ENCODE data around the gene TENM4. TPM values are rescaled to one million over a fixed set of nuclear protein-coding genes. Genes with fewer than 3 reads are reported as not detected.

The TENM4 gene
- total RNA-seq, 4 donors from 2014 or later, result 5.5 to 12.3 (median 8.9) TPM

DNA sequence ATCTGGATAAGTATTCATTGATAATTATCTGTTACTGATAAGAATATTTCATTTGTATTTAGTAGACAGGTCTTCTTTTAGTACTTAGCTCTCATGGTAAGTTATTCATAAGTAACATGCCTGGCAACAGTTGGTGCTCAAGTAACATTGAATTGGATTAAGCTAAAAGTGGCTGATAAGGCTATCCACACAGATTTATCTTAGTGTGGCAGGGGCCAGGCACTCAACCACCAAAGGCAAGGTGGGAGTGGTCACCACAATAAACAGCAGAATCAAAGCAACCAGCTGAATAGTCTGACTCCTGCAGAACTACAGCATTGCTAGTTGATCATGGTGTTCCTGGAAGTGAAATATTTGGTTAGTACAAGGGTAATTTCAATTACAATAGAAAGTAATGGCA, 833.1 kb downstream of the TENM4 start:
- TF ChIP-seq POLR2A (IDR thresholded peaks at IDR 0.05) (no peak), POLR2AphosphoS5 (IDR thresholded peaks at IDR 0.05) (no peak), EP300 (IDR thresholded peaks at IDR 0.05) (no peak)
- TF ChIP-seq, protein P1, sequence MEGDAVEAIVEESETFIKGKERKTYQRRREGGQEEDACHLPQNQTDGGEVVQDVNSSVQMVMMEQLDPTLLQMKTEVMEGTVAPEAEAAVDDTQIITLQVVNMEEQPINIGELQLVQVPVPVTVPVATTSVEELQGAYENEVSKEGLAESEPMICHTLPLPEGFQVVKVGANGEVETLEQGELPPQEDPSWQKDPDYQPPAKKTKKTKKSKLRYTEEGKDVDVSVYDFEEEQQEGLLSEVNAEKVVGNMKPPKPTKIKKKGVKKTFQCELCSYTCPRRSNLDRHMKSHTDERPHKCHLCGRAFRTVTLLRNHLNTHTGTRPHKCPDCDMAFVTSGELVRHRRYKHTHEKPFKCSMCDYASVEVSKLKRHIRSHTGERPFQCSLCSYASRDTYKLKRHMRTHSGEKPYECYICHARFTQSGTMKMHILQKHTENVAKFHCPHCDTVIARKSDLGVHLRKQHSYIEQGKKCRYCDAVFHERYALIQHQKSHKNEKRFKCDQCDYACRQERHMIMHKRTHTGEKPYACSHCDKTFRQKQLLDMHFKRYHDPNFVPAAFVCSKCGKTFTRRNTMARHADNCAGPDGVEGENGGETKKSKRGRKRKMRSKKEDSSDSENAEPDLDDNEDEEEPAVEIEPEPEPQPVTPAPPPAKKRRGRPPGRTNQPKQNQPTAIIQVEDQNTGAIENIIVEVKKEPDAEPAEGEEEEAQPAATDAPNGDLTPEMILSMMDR (IDR thresholded peaks at IDR 0.05), result no peak
- Histone ChIP-seq H3K27ac (no peak overlapping the region), H3K36me3 (no peaks in the 10 kb centered on the region), H3K4me3 (no peak overlapping the region), H3K27me3 (peaks cover 15% of the 10 kb centered on the region), H3K4me1 (no peaks in the 10 kb centered on the region), H3K9me3 (peaks cover 0 to 7% (median 0%) of the 10 kb centered on the region in 3 donors)
- ATAC-seq, result no peak

DNA sequence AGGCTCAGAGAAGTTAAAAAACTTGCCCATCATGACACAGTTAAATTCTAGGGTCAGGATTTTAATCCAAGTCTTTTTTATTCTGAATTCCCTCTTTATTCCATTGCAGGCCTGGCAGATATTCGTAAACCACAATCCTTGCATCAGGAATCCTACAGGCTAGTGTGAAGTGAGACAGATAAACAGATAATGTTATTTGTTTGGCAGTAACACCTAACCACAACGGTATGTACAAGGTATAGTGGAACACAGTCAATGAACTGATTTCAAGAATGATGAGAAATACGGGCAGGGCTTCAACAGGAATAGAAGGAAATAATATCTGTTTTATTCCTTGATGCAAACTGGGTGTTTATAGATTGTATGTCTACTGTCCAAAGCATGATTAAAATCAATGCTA, 834.2 kb downstream of the TENM4 start:
- no peak for ATAC-seq
- WGBS, 2 donors (ENCODE audit: low coverage in 1 of 2), result 71 to 93% methylated on average over 3 of the region's 3 CpGs
- Histone ChIP-seq H3K4me3 (no peak overlapping the region), H3K4me1 (no peaks in the 10 kb centered on the region), H3K27ac (no peak overlapping the region), H3K9me3 (peaks cover 0 to 9% (median 0%) of the 10 kb centered on the region in 3 donors), H3K36me3 (no peaks in the 10 kb centered on the region), H3K27me3 (peaks cover 19% of the 10 kb centered on the region)
- TF ChIP-seq, protein P1 (IDR thresholded peaks at IDR 0.05), result no peak
- TF ChIP-seq POLR2A (IDR thresholded peaks at IDR 0.05), result no peak
- no peak for TF ChIP-seq POLR2AphosphoS5 (IDR thresholded peaks at IDR 0.05)
- TF ChIP-seq EP300 (IDR thresholded peaks at IDR 0.05), result no peak

DNA sequence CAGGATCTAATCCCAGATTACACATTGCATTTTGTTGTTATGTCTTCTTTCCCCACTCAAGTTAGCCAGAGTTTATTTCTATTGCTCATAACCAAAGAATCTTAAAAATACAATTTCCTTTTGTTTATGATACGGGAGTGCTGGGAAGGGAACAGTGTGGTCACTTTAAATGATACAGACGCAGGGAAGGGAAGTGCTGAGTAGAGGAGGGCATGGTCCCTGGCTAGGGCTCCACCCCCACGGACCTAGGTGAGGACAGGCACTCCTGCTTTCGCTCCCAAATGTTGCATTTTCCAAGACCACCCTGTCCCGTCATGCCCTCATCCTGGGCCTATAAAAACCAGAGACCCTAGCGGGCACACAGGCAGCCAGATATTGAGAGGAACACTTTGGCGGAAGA, 835.5 kb downstream of the TENM4 start:
- 71 to 90% methylated on average over 1 to 5 of the region's 7 CpGs for WGBS, 2 donors (ENCODE audit: low coverage in 1 of 2)
- H3K27ac ChIP-seq, result no peak overlapping the region
- H3K36me3 ChIP-seq, result no peaks in the 10 kb centered on the region
- H3K9me3 ChIP-seq, result peaks cover 0 to 9% (median 0%) of the 10 kb centered on the region in 3 donors
- no peak overlapping the region for H3K4me3 ChIP-seq
- TF ChIP-seq POLR2AphosphoS5 (IDR thresholded peaks at IDR 0.05) (no peak), POLR2A (IDR thresholded peaks at IDR 0.05) (no peak), EP300 (IDR thresholded peaks at IDR 0.05) (no peak)
- TF ChIP-seq, protein P1 (IDR thresholded peaks at IDR 0.05), result no peak
- peaks cover 19% of the 10 kb centered on the region for H3K27me3 ChIP-seq
- ATAC-seq, result no peak
- no peaks in the 10 kb centered on the region for H3K4me1 ChIP-seq

DNA sequence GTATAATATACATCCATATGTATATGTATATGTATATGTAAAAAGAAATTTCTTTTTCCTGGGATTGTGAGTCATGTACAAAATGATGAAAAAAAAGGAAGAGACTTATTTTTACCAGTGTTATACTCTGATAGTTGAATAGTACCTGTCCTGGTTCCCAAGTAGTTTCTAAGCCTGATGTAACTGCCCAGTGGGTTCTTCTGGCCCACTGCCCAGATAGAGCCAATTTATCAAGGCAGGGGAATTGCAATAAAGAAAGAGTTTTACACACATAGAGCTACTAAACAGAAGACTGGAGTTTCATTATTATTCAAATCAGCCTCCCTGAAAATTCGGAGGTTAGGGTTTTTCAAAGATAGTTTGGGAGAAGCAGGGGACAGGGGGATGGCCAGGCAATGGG, 837.0 kb downstream of the TENM4 start:
- H3K27me3 ChIP-seq, result peaks cover 19% of the 10 kb centered on the region
- H3K27ac ChIP-seq, result no peak overlapping the region
- peaks cover 0 to 9% (median 0%) of the 10 kb centered on the region in 3 donors for H3K9me3 ChIP-seq
- TF ChIP-seq EP300 (IDR thresholded peaks at IDR 0.05) (no peak), POLR2AphosphoS5 (IDR thresholded peaks at IDR 0.05) (no peak), POLR2A (IDR thresholded peaks at IDR 0.05) (no peak)
- TF ChIP-seq, protein P1 (IDR thresholded peaks at IDR 0.05), result no peak
- no peak overlapping the region for H3K4me3 ChIP-seq
- H3K4me1 ChIP-seq, result no peaks in the 10 kb centered on the region
- 57 to 67% methylated on average over 1 of the region's 1 CpG for WGBS, 2 donors (ENCODE audit: low coverage in 1 of 2)
- no peaks in the 10 kb centered on the region for H3K36me3 ChIP-seq
- ATAC-seq, result no peak

Small RNAs within 50 kb of the gene (small RNA-seq; reads per million reads assigned to genes)
- 0 reads per million in 4 donors for gene MIR5579
- gene MIR708, result 1.5 to 7.8 (median 5.8) reads per million in 4 donors
